NCI-H524 treated with DMSO at 0.1 percent for 48 hours (cell line): ENCODE measurements around the gene ST6GALNAC3.
"Not testable (repeated sequence)": the region's sequence is repeated elsewhere in the genome, so short reads cannot be mapped to it uniquely, and the experiment has no call there.

Experiments used
- DNase-seq: peaks from one replicate; lab custom pipeline; 2025; lab: John Stamatoyannopoulos, UW

The ST6GALNAC3 gene

GRCh38 chr1:76190749-76191424, 116.3 kb downstream of the ST6GALNAC3 start:
- no peak for DNase-seq

- DNase-seq, result no peak
Measured at GRCh38 chr1:76191561-76191960, 117.0 kb downstream of the ST6GALNAC3 start.

GRCh38 chr1:76198452-76198851, 123.9 kb downstream of the ST6GALNAC3 start:
- DNase-seq, result no peak

GRCh38 chr1:76202670-76203069, 128.1 kb downstream of the ST6GALNAC3 start:
- no peak for DNase-seq

GRCh38 chr1:76203127-76203526, 128.6 kb downstream of the ST6GALNAC3 start:
- DNase-seq, result peak; percentile 38

- no peak for DNase-seq
Measured at GRCh38 chr1:76209238-76209637, 134.7 kb downstream of the ST6GALNAC3 start.

- no peak for DNase-seq
Measured at GRCh38 chr1:76209648-76210047, 135.1 kb downstream of the ST6GALNAC3 start.

- DNase-seq, result no peak
Measured at GRCh38 chr1:76210160-76210559, 135.6 kb downstream of the ST6GALNAC3 start.

- no peak for DNase-seq
Measured at GRCh38 chr1:76218888-76219287, 144.3 kb downstream of the ST6GALNAC3 start.

- no peak for DNase-seq
Measured at GRCh38 chr1:76219366-76219818, 144.8 kb downstream of the ST6GALNAC3 start.

GRCh38 chr1:76224752-76225151, 150.2 kb downstream of the ST6GALNAC3 start:
- no peak for DNase-seq

- no peak for DNase-seq
Measured at GRCh38 chr1:76225526-76225925, 151.0 kb downstream of the ST6GALNAC3 start.

GRCh38 chr1:76227621-76228020, 153.1 kb downstream of the ST6GALNAC3 start:
- no peak for DNase-seq

- DNase-seq, result no peak
Measured at GRCh38 chr1:76229279-76230005, 154.9 kb downstream of the ST6GALNAC3 start.

- DNase-seq, result no peak
Measured at GRCh38 chr1:76230842-76231281, 156.3 kb downstream of the ST6GALNAC3 start.

GRCh38 chr1:76231320-76231719, 156.8 kb downstream of the ST6GALNAC3 start:
- no peak for DNase-seq

- DNase-seq, result no peak
Measured at GRCh38 chr1:76232666-76233065, 158.1 kb downstream of the ST6GALNAC3 start.

- DNase-seq, result no peak
Measured at GRCh38 chr1:76234061-76234460, 159.5 kb downstream of the ST6GALNAC3 start.

- no peak for DNase-seq
Measured at GRCh38 chr1:76237211-76237610, 162.7 kb downstream of the ST6GALNAC3 start.

GRCh38 chr1:76238094-76238628, 163.6 kb downstream of the ST6GALNAC3 start:
- no peak for DNase-seq

- DNase-seq, result no peak
Measured at GRCh38 chr1:76239470-76239918, 164.9 kb downstream of the ST6GALNAC3 start.

GRCh38 chr1:76240316-76240715, 165.8 kb downstream of the ST6GALNAC3 start:
- DNase-seq, result no peak

GRCh38 chr1:76242587-76242986, 168.0 kb downstream of the ST6GALNAC3 start:
- not testable (repeated sequence) for DNase-seq
